22Rv1 (cell line): ENCODE data around the gene FHIT.

Experiments
- ZFX ChIP-seq: fragments of 450-650 bp; IDR thresholded peaks from 2 replicates; pipeline ENCODE4 v1.6.1; 2017; ENCODE audit warnings: antibody characterized with exemption, borderline replicate concordance
- TF ChIP-seq, protein P1 (sequence below): fragments of 450-650 bp; IDR thresholded peaks from 2 replicates; pipeline ENCODE4 v1.5.1; 2017; ENCODE audit warnings: mild to moderate bottlenecking

DNA sequence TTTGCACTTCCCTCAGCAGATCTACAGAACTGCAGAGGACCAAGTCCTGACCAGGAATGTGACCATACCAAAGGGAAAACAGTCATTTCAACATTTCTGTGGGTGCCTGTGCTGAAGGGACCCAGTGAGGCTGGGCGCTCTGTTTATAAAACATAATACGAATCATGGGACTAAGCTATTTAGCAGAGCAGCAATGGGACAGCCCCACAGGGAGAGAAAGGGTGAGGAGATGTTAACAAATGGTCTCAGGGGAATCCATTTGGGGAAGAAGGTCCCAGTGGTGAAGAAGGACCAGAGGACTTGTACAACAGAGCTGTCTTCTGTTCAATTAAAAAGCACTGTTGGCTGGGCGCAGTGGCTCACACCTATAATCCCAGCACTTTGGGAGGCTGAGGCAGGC lies 1025.4 kb downstream of the FHIT start:
- TF ChIP-seq, protein P1, sequence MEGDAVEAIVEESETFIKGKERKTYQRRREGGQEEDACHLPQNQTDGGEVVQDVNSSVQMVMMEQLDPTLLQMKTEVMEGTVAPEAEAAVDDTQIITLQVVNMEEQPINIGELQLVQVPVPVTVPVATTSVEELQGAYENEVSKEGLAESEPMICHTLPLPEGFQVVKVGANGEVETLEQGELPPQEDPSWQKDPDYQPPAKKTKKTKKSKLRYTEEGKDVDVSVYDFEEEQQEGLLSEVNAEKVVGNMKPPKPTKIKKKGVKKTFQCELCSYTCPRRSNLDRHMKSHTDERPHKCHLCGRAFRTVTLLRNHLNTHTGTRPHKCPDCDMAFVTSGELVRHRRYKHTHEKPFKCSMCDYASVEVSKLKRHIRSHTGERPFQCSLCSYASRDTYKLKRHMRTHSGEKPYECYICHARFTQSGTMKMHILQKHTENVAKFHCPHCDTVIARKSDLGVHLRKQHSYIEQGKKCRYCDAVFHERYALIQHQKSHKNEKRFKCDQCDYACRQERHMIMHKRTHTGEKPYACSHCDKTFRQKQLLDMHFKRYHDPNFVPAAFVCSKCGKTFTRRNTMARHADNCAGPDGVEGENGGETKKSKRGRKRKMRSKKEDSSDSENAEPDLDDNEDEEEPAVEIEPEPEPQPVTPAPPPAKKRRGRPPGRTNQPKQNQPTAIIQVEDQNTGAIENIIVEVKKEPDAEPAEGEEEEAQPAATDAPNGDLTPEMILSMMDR: no peak
- no peak for TF ChIP-seq ZFX
